Astrocyte (in vitro differentiated cells and primary cell): ENCODE results near the gene LY9. TPM values are rescaled to one million over a fixed set of nuclear protein-coding genes. Genes with fewer than 3 reads are reported as not detected.
"Not testable (repeated sequence)": the region's sequence is repeated elsewhere in the genome, so short reads cannot be mapped to it uniquely, and the experiment has no call there.

Experiments used
- DNase-seq: peaks from one replicate; pipeline ENCODE4 v3.0.0-alpha.2; 2010; ENCODE audit warnings: low read depth
- FAIRE-seq: peaks from 2 replicates; lab custom pipeline; 2011; peaks lifted over from hg19 to GRCh38; lab: Jason Lieb, UNC
- H2AFZ ChIP-seq: 2 replicates; pipeline ENCODE4 v1.6.0; 2012; ENCODE audit warnings: low read depth, low read length, inconsistent platforms
- H3K27ac ChIP-seq: 2 replicates; pipeline ENCODE4 v1.5.1; 2011; ENCODE audit warnings: low read depth, low read length, inconsistent platforms
- H3K27me3 ChIP-seq: 2 replicates; pipeline ENCODE4 v1.6.0; 2011; ENCODE audit warnings: low read length, inconsistent platforms; ENCODE audit not compliant: insufficient read depth
- H3K36me3 ChIP-seq: 2 replicates; pipeline ENCODE4 v1.5.1; 2011; ENCODE audit warnings: low read length, inconsistent platforms; ENCODE audit not compliant: insufficient read depth
- H3K4me1 ChIP-seq: 2 replicates; pipeline ENCODE4 v1.5.1; 2011; ENCODE audit warnings: low read length, inconsistent platforms; ENCODE audit not compliant: insufficient read depth
- H3K4me2 ChIP-seq: 2 replicates; pipeline ENCODE4 v1.6.0; 2012; ENCODE audit warnings: low read length, inconsistent platforms
- H3K4me3 ChIP-seq: 2 replicates; pipeline ENCODE4 v1.5.1; 2011; ENCODE audit warnings: low read depth, mild to moderate bottlenecking, low read length, inconsistent platforms; ENCODE audit not compliant: insufficient read depth
- H3K79me2 ChIP-seq: 2 replicates; pipeline ENCODE4 v1.6.0; 2012; ENCODE audit warnings: mild to moderate bottlenecking, low read length, inconsistent platforms; ENCODE audit not compliant: insufficient read depth
- H3K9ac ChIP-seq: 2 replicates; pipeline ENCODE4 v1.6.0; 2012; ENCODE audit warnings: mild to moderate bottlenecking, low read length, inconsistent platforms
- H3K9me3 ChIP-seq: 2 replicates; pipeline ENCODE4 v1.5.1; 2012; ENCODE audit warnings: low read depth, mild to moderate bottlenecking, low read length, inconsistent platforms; ENCODE audit not compliant: insufficient read depth
- H4K20me1 ChIP-seq: 2 replicates; pipeline ENCODE4 v1.6.0; 2012; ENCODE audit warnings: low read length, inconsistent platforms; ENCODE audit not compliant: insufficient read depth
- H3K27ac Mint-ChIP-seq: one replicate; pipeline ENCODE4 v1.8.0; 2021; ENCODE audit warnings: mild to moderate bottlenecking, mixed read lengths; ENCODE audit not compliant: unreplicated experiment
- H3K27me3 Mint-ChIP-seq: one replicate; pipeline ENCODE4 v1.8.0; 2021; ENCODE audit warnings: low read depth, mixed read lengths; ENCODE audit not compliant: unreplicated experiment
- H3K36me3 Mint-ChIP-seq: one replicate; pipeline ENCODE4 v1.8.0; 2021; ENCODE audit warnings: low read depth, mixed read lengths; ENCODE audit not compliant: unreplicated experiment
- H3K4me1 Mint-ChIP-seq: one replicate; pipeline ENCODE4 v1.8.0; 2021; ENCODE audit warnings: low read depth, mixed read lengths; ENCODE audit not compliant: unreplicated experiment
- H3K4me3 Mint-ChIP-seq: one replicate; pipeline ENCODE4 v1.8.0; 2021; ENCODE audit warnings: mild to moderate bottlenecking, moderate library complexity, mixed read lengths; ENCODE audit not compliant: unreplicated experiment
- H3K9me3 Mint-ChIP-seq: one replicate; pipeline ENCODE4 v1.8.0; 2021; ENCODE audit warnings: mild to moderate bottlenecking, mixed read lengths; ENCODE audit not compliant: unreplicated experiment
- CTCF ChIP-seq: IDR thresholded peaks from 2 replicates; pipeline ENCODE4 v1.5.1; 2011; ENCODE audit warnings: low read depth, mild to moderate bottlenecking, inconsistent platforms, low read length, moderate library complexity; ENCODE audit not compliant: insufficient read depth
- EZH2 ChIP-seq: IDR thresholded peaks from 2 replicates; pipeline ENCODE4 v1.6.1; 2012; ENCODE audit warnings: mild to moderate bottlenecking, low read length, inconsistent platforms; ENCODE audit not compliant: insufficient read depth
- total RNA-seq: library from RNA; stranded (reverse); gene quantifications from 2 replicates; pipeline ENCODE4 v1.2.1, GENCODE V29; 2021

LY9 gene
- total RNA-seq, 1 donor from 2014 or later = not detected

GRCh38 chr1:160866001-160866694, 70.2 kb downstream of the LY9 start:
- Histone ChIP-seq H3K9me3 (no peaks in the 10 kb centered on the region), H3K27me3 (no peaks in the 10 kb centered on the region), H3K4me1 (no peaks in the 10 kb centered on the region), H3K9ac (no peak overlapping the region), H3K4me2 (no peak overlapping the region), H3K27ac (no peak overlapping the region), H2AFZ (no peak overlapping the region), H3K36me3 (no peaks in the 10 kb centered on the region), H3K79me2 (no peaks in the 10 kb centered on the region), H3K4me3 (no peak overlapping the region), H4K20me1 (no peaks in the 10 kb centered on the region)
- no peak for DNase-seq
- no peak for FAIRE-seq
- H3K4me3 Mint-ChIP-seq = no peak overlapping the region
- no peaks in the 10 kb centered on the region for H3K36me3 Mint-ChIP-seq
- H3K27ac Mint-ChIP-seq = no peak overlapping the region
- no peaks in the 10 kb centered on the region for H3K9me3 Mint-ChIP-seq
- H3K27me3 Mint-ChIP-seq = peaks cover 12% of the 10 kb centered on the region
- no peaks in the 10 kb centered on the region for H3K4me1 Mint-ChIP-seq
- TF ChIP-seq EZH2 (no peak), CTCF (no peak)

- Mint-ChIP-seq H3K4me1 (no peaks in the 10 kb centered on the region), H3K9me3 (no peaks in the 10 kb centered on the region)
These were observed 70.8 kb downstream of the LY9 start for GRCh38 chr1:160866695-160867260.

GRCh38 chr1:160867651-160868050, 71.7 kb downstream of the LY9 start:
- H3K4me1 ChIP-seq, H3K9me3 ChIP-seq, H3K27me3 ChIP-seq, H3K9ac ChIP-seq, H3K9me3 Mint-ChIP-seq, H3K27ac Mint-ChIP-seq, H3K36me3 Mint-ChIP-seq, H3K27me3 Mint-ChIP-seq, H4K20me1 ChIP-seq, H3K79me2 ChIP-seq, H2AFZ ChIP-seq, H3K4me2 ChIP-seq, H3K4me3 Mint-ChIP-seq, H3K36me3 ChIP-seq, FAIRE-seq, H3K4me3 ChIP-seq, DNase-seq, H3K27ac ChIP-seq, H3K4me1 Mint-ChIP-seq: not testable (repeated sequence)

More at GRCh38 chr1:160866695-160867260, 70.8 kb downstream of the LY9 start:
- H3K27ac ChIP-seq = no peak overlapping the region
- H3K4me2 ChIP-seq = no peak overlapping the region
- no peak for FAIRE-seq
- H4K20me1 ChIP-seq = no peaks in the 10 kb centered on the region
- no peak overlapping the region for H3K4me3 ChIP-seq
- Mint-ChIP-seq H3K4me3 (no peak overlapping the region), H3K27me3 (peaks cover 11% of the 10 kb centered on the region), H3K36me3 (no peaks in the 10 kb centered on the region), H3K27ac (no peak overlapping the region)
- no peaks in the 10 kb centered on the region for H3K27me3 ChIP-seq
- H3K9ac ChIP-seq = no peak overlapping the region
- DNase-seq = no peak
- H3K9me3 ChIP-seq = no peaks in the 10 kb centered on the region
- H3K36me3 ChIP-seq = no peaks in the 10 kb centered on the region
- no peaks in the 10 kb centered on the region for H3K79me2 ChIP-seq
- TF ChIP-seq EZH2 (no peak), CTCF (no peak)
- no peaks in the 10 kb centered on the region for H3K4me1 ChIP-seq
- H2AFZ ChIP-seq = no peak overlapping the region
